Heart left ventricle (tissue), 13 donors: ENCODE results near the gene SOX2.

Experiments used
- CTCF ChIP-seq, 12 donors: fragments of 200-600 bp; sonication (generic) in 4 of 12; IDR thresholded peaks; one replicate each; pipeline versions ENCODE4 v1.5.0 to v1.8.0; 2018 to 2022; ENCODE audit warnings: antibody characterized with exemption in 12 of 12, mild to moderate bottlenecking in 5 of 12
- POLR2A ChIP-seq, 2 donors: fragments of 450-650 bp; IDR thresholded peaks; one replicate each; pipeline ENCODE4 v1.6.1; 2017; ENCODE audit warnings: antibody characterized with exemption in 2 of 2, mild to moderate bottlenecking in 2 of 2, moderate library complexity in 2 of 2
- donor health status: ischemic (EF 13 %, LVEDD 7.1; RV severe dilation, severe dysfunction).
- donor health status: DM: no; HTN: yes; CAD: no.
- donor health status: DM: no; HTN: no; CAD: no.
- donor health status: ischemic (EF 25% LVEDD 6.9; RV normal size, moderate dysfunction).
- donor health status: ischemic (EF 25% LVEDD 5.7; RV mildly dilated, moderate dysfunction).
- donor health status: ischemic (EF 35%, LVEDD 5.7; RV mildly dilated, moderate dysfunction).
- donor health status: nonischemic (EF 11% LVEDD 7.7; RV severe dilation, severe dysfunction).
- donor health status: DM: yes; HTN: yes; CAD: no.
- donor health status: PGD.
- donor health status: ischemic (EF 29% LVEDD 5.4; RV normal size, mild dysfunction).
- donor health status: nonischemic (EF 23%, LVEDD 6.1; RV moderate dilation, normal function).

- TF ChIP-seq CTCF (IDR thresholded peaks at IDR 0.05) (no peak), POLR2A (IDR thresholded peaks at IDR 0.05) (no peak)
Measured at GRCh38 chr3:181713280-181713647, 1.5 kb downstream of the SOX2 start.
